HepG2 (cell line): ENCODE data around the gene ST6GAL2. TPM values are rescaled to one million over a fixed set of nuclear protein-coding genes. Genes with fewer than 3 reads are reported as not detected.

ENCODE experiments used
- ATAC-seq: fragments of 200-7000 bp; cut with Tn5 transposase; 3 replicates; pipeline ENCODE4 v1.9.1; 2020; ENCODE audit warnings: mild to moderate bottlenecking, moderate library complexity
- BruUV-seq: library from RNA; stranded (reverse); fragments of 400-500 nt; replicated peaks from 2 replicates; lab custom pipeline; 2021; lab: Mats Ljungman, UMichigan
- CTCF ChIA-PET: fragments of 300-600 bp; formaldehyde crosslinking; extraction: SDS; loops from one replicate; lab custom pipeline; 2021; ENCODE audit warnings: low total read pairs, inconsistent platforms, low intra/inter-chr PET ratio; lab: Yijun Ruan, JAX
- POLR2A ChIA-PET: fragments of 350-600 bp; sonication (Branson Sonifier 250); formaldehyde crosslinking; loops from one replicate; lab custom pipeline; 2020; ENCODE audit warnings: antibody characterized with exemption, inconsistent platforms; lab: Yijun Ruan, JAX
- DNase-seq: peaks from one replicate; pipeline ENCODE4 v3.0.0-alpha.2; 2015; ENCODE audit warnings: low spot score
- FAIRE-seq: peaks from 3 replicates; lab custom pipeline; 2011; peaks lifted over from hg19 to GRCh38; lab: Jason Lieb, UNC
- H2AFZ ChIP-seq: one replicate; pipeline ENCODE4 v1.6.1; 2011; ENCODE audit warnings: low read length, inconsistent platforms
- H3K27ac ChIP-seq: fragments of 300-600 bp; 3 replicates; pipeline ENCODE4 v1.8.0; 2011; ENCODE audit warnings: mixed run types, mild to moderate bottlenecking, mixed read lengths, low read length, inconsistent platforms; ENCODE audit not compliant: insufficient read depth; ENCODE audit errors: extremely low read length
- H3K27me3 ChIP-seq, 2 experiments: fragments of 200-600 bp in 1 of 2; 2 replicates in 1 of 2; 3 replicates in 1 of 2; pipeline versions ENCODE4 v1.6.0 to v1.8.0; 2011; ENCODE audit warnings: low read length in 2 of 2, mild to moderate bottlenecking in 2 of 2, moderate library complexity in 2 of 2, inconsistent platforms in 1 of 2; ENCODE audit not compliant: insufficient read depth in 2 of 2, control insufficient read depth in 1 of 2
- H3K36me3 ChIP-seq, 2 experiments: fragments of 200-600 bp in 1 of 2; replicated peaks in 1 of 2; 2 replicates in 1 of 2; 3 replicates in 1 of 2; pipeline versions ENCODE4 v1.5.1 to v1.8.0; 2011; ENCODE audit warnings: low read length in 2 of 2, inconsistent platforms in 1 of 2; ENCODE audit not compliant: insufficient read depth in 2 of 2, control insufficient read depth in 1 of 2
- H3K4me1 ChIP-seq: 2 replicates; pipeline ENCODE4 v1.5.1; 2012; ENCODE audit warnings: low read length, inconsistent platforms; ENCODE audit not compliant: insufficient read depth
- H3K4me2 ChIP-seq: 2 replicates; pipeline ENCODE4 v1.6.0; 2011; ENCODE audit warnings: low read depth, low read length, inconsistent platforms
- H3K4me3 ChIP-seq, 3 experiments: fragments of 200-600 bp in 1 of 3; sonication (generic), shearing (Covaris generic) in 1 of 3; replicated peaks in 1 of 3; 2 replicates each; pipeline ENCODE4 v1.5.1; 2011 to 2016; ENCODE audit warnings: low read length in 3 of 3, inconsistent platforms in 2 of 3, low read depth in 2 of 3, mild to moderate bottlenecking in 2 of 3, control low read depth in 1 of 3, mixed read lengths in 1 of 3; ENCODE audit not compliant: insufficient read depth in 1 of 3
- H3K79me2 ChIP-seq: one replicate; pipeline ENCODE4 v1.6.1; 2011; ENCODE audit warnings: low read length, inconsistent platforms; ENCODE audit not compliant: insufficient read depth
- H3K9ac ChIP-seq: 2 replicates; pipeline ENCODE4 v1.6.0; 2011; ENCODE audit warnings: mild to moderate bottlenecking, low read depth, low read length, inconsistent platforms; ENCODE audit not compliant: insufficient read depth
- H3K9me3 ChIP-seq: 2 replicates; pipeline ENCODE4 v1.5.1; 2012; ENCODE audit warnings: mild to moderate bottlenecking, low read length
- H4K20me1 ChIP-seq: 2 replicates; pipeline ENCODE4 v1.6.0; 2011; ENCODE audit warnings: inconsistent platforms, mild to moderate bottlenecking, low read length, moderate library complexity; ENCODE audit not compliant: insufficient read depth
- FOXP1 ChIP-seq, 2 experiments: fragments of 450-650 bp in 1 of 2; IDR thresholded peaks; 2 replicates each; pipeline ENCODE4 v1.6.1; 2017 to 2018; ENCODE audit warnings: antibody characterized with exemption in 1 of 2
- ISL2 ChIP-seq: sonication (generic); formaldehyde crosslinking; IDR thresholded peaks from 2 replicates; pipeline ENCODE4 v1.5.0; 2020; ENCODE audit warnings: missing genetic modification reagents
- NRL ChIP-seq: sonication (generic); formaldehyde crosslinking; IDR thresholded peaks from 2 replicates; pipeline ENCODE4 v1.5.0; 2020; ENCODE audit warnings: missing genetic modification reagents, mild to moderate bottlenecking, moderate library complexity, borderline replicate concordance
- PPARG ChIP-seq: conservative IDR thresholded peaks from 2 replicates; pipeline ENCODE4 v1.6.1; 2016; ENCODE audit warnings: missing biosample characterization, missing genetic modification reagents
- RNF2 ChIP-seq: fragments of 450-650 bp; conservative IDR thresholded peaks from 2 replicates; pipeline ENCODE4 v1.6.1; 2016; ENCODE audit warnings: low read depth
- SRSF1 ChIP-seq: fragments of 200-400 bp; formaldehyde crosslinking; optimal IDR thresholded peaks from 2 replicates; pipeline ENCODE3; 2017; ENCODE audit warnings: mild to moderate bottlenecking, low read depth, low read length, moderate library complexity
- ZNF225 ChIP-seq: sonication (generic); formaldehyde crosslinking; IDR thresholded peaks from 2 replicates; pipeline ENCODE4 v1.4.0; 2020; ENCODE audit warnings: mild to moderate bottlenecking, missing genetic modification reagents
- ZNF232 ChIP-seq: sonication (generic); formaldehyde crosslinking; IDR thresholded peaks from 2 replicates; pipeline ENCODE4 v1.4.0; 2020; ENCODE audit warnings: missing genetic modification reagents, borderline replicate concordance
- ZNF234 ChIP-seq: sonication (generic); formaldehyde crosslinking; conservative IDR thresholded peaks from 2 replicates; pipeline ENCODE4 v1.5.1; 2020; ENCODE audit warnings: mild to moderate bottlenecking, missing genetic modification reagents
- ZNF549 ChIP-seq: sonication (generic); formaldehyde crosslinking; IDR thresholded peaks from 2 replicates; pipeline ENCODE4 v1.5.0; 2020; ENCODE audit warnings: missing genetic modification reagents
- WGBS: methylation state at CpG from one replicate; pipeline ENCODE4 v1.1.6; 2017; ENCODE audit warnings: low lambda C conversion rate; 5-methylcytosine and 5-hydroxymethylcytosine counted together
- in situ Hi-C: cut with HindIII; loops from 2 replicates; pipeline ENCODE4 v1.10.0; 2017; ENCODE audit warnings: low pct_unique_long_range_greater_than_20kb; ENCODE audit not compliant: extremely low pct_ligation_motif_present
- intact Hi-C: fragments of 100-400 bp; cut with micrococcal nuclease; formaldehyde crosslinking; loops from one replicate; pipeline ENCODE4 v1.10.0; 2022; ENCODE audit not compliant: unreplicated experiment
- polyA plus RNA-seq, 8 experiments: library from polyadenylated mRNA; depleted of rRNA in 3 of 8; stranded (reverse) in 7 of 8; unstranded in 1 of 8; fragments of >200 nt; fragmentation: Illumina TruSeq in 4 of 8; extraction: Trizol in 4 of 8; gene quantifications; 2 replicates each; pipeline versions ENCODE4 v1.2.1 to v1.2.3, GENCODE V29; 2011 to 2016; ENCODE audit warnings: low read depth in 4 of 8, missing spikeins in 1 of 8, mixed read lengths in 1 of 8; ENCODE audit not compliant: insufficient read depth in 1 of 8
- total RNA-seq, 5 experiments: library from RNA; depleted of rRNA; stranded (reverse); fragments of >200 nt; fragmentation: Illumina TruSeq; extraction: Trizol; gene quantifications; 2 replicates each; pipeline ENCODE4 v1.2.3, GENCODE V29; 2016; ENCODE audit warnings: low read depth in 1 of 5
- TF ChIP-seq, protein P1 (sequence below): IDR thresholded peaks from 2 replicates; pipeline ENCODE4 v1.6.1; 2012; ENCODE audit warnings: low read depth, low read length, improper control_type of control experiment

Gene ST6GAL2
- total and polyA plus RNA-seq, 2 of the 13 experiments (the other 11 are each of a cell fraction or from before 2014, with no cell fraction given) = not detected

DNA sequence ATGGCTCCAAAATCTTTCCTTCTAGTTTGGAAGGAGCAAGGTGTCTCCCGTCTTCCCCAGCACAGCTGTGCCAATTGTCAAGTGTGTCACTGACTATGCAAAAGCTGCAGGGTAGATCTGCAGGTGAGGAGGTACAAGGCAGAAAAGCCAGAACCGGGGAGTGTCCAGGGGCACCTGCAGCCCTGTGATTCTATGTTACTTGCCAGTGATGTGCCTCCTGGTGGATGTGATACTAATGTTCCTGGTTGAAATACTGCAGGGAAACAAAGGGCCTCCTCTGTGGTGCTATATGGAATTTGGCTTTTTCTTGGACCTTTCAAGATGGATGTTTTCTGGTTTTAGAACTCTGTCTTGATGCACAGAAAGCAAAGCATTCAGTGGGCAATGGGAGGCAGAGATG, 80.3 kb downstream of the ST6GAL2 start:
- Histone ChIP-seq H3K9ac (no peak overlapping the region), H3K4me2 (no peak overlapping the region), H4K20me1 (no peaks in the 10 kb centered on the region), H3K36me3 (no peaks in the 10 kb centered on the region), H2AFZ (no peak overlapping the region), H3K4me3 (no peak overlapping the region), H3K4me1 (no peaks in the 10 kb centered on the region), H3K9me3 (no peaks in the 10 kb centered on the region), H3K79me2 (no peaks in the 10 kb centered on the region), H3K27ac (no peak overlapping the region), H3K27me3 (no peaks in the 10 kb centered on the region; a peak in 1 of 5 replicates)
- intact Hi-C loops = no loop called here
- POLR2A ChIA-PET = no interaction called here
- no peak for TF ChIP-seq RNF2
- TF ChIP-seq SRSF1 = no peak
- no peak for TF ChIP-seq ZNF225 (CRISPR knock-in tag)
- TF ChIP-seq, protein P1, sequence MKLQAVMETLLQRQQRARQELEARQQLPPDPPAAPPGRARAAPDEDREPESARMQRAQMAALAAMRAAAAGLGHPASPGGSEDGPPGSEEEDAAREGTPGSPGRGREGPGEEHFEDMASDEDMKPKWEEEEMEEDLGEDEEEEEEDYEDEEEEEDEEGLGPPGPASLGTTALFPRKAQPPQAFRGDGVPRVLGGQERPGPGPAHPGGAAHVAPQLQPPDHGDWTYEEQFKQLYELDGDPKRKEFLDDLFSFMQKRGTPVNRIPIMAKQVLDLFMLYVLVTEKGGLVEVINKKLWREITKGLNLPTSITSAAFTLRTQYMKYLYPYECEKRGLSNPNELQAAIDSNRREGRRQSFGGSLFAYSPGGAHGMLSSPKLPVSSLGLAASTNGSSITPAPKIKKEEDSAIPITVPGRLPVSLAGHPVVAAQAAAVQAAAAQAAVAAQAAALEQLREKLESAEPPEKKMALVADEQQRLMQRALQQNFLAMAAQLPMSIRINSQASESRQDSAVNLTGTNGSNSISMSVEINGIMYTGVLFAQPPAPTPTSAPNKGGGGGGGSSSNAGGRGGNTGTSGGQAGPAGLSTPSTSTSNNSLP = no peak
- TF ChIP-seq NRL = no peak
- TF ChIP-seq ZNF234 (CRISPR knock-in tag) = no peak
- no peak for TF ChIP-seq FOXP1 (IDR thresholded peaks at IDR 0.05)
- TF ChIP-seq FOXP1 (CRISPR knock-in tag; IDR thresholded peaks at IDR 0.05) = no peak
- no peak for TF ChIP-seq PPARG (CRISPR knock-in tag)
- TF ChIP-seq ZNF232 (CRISPR knock-in tag) = no peak
- TF ChIP-seq ISL2 = no peak
- TF ChIP-seq ZNF549 (CRISPR knock-in tag) = no peak
- no peak for DNase-seq
- in situ Hi-C loops = no loop called here
- ATAC-seq = no peak
- WGBS = 0% methylated on average over 2 of the region's 2 CpGs
- BruUV-seq = no TSS peak
- no peak for FAIRE-seq
- CTCF ChIA-PET = no interaction called here
